ENCODE measurements around the gene ATE1. TPM values are rescaled to one million over a fixed set of nuclear protein-coding genes. Genes with fewer than 3 reads are reported as not detected.

Gene ATE1
- total and polyA plus RNA-seq, 5 donors = 15.1 to 55.8 (median 48.3) TPM

DNA sequence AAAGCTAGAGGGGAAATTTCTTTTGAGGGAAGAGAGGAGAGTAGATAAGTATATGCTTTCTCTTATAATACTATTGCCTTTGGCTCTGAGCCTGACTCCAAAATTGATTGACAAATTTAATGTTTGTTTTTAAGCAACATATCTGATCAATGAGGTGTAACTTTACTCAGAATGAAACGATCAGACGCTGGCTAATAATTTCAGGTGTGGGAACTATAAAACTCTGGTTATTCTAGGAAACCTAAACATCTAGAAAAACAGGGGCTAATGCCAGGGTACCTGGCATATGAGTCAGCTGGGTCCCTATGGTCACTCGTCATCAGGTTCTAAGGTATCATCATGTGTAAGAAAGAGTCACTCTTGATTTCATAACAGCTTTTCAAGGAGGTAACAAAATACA lies 139.7 kb downstream of the ATE1 start:
- H3K4me1 ChIP-seq (ENCODE audit: control insufficient read depth, insufficient read depth, low read length) = peaks cover 4% of the 10 kb centered on the region
- H3K27ac ChIP-seq (ENCODE audit: low read length) = no peak overlapping the region
- H3K4me3 ChIP-seq (ENCODE audit: low read length) = no peak overlapping the region
- intact Hi-C loops (cut with DNase I) = no loop called here
- H3K9me3 ChIP-seq (ENCODE audit: control insufficient read depth, low read length) = no peaks in the 10 kb centered on the region
- 84% methylated on average over 3 of the region's 3 CpGs for WGBS
- ATAC-seq (no peak), DNase-seq (no peak)
- H3K27me3 ChIP-seq (ENCODE audit: control insufficient read depth, insufficient read depth) = no peaks in the 10 kb centered on the region

DNA sequence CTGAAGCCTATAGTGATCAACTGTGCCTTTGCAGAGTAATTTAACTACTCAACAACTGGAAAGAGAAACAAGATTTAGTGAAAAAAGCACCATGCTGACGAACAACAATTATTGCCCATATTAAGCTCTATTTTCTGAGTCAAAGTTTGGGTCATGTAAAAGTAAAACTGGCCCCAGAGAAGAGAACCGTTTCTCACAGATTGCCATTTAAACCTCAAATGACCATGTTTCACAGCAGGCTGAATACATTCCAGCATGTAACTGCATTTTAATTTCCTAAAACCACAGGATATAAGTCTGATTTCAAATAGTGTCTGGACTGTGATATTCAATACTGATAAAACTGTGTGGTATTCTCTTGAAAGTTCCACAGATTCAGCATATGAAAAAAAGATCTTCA lies 140.7 kb downstream of the ATE1 start:
- no peaks in the 10 kb centered on the region for H3K9me3 ChIP-seq (ENCODE audit: control insufficient read depth, low read length)
- intact Hi-C loops (cut with DNase I) = no loop called here
- no peaks in the 10 kb centered on the region for H3K27me3 ChIP-seq (ENCODE audit: control insufficient read depth, insufficient read depth)
- no peak overlapping the region for H3K27ac ChIP-seq (ENCODE audit: low read length)
- 78% methylated on average over 2 of the region's 2 CpGs for WGBS
- peaks cover 1% of the 10 kb centered on the region for H3K4me1 ChIP-seq (ENCODE audit: control insufficient read depth, insufficient read depth, low read length)
- DNase-seq (no peak), ATAC-seq (no peak)
- no peak overlapping the region for H3K4me3 ChIP-seq (ENCODE audit: low read length)

- intact Hi-C loops (cut with DNase I) = no loop called here
- DNase-seq (no peak), ATAC-seq (no peak)
- Histone ChIP-seq H3K4me3 (ENCODE audit: low read length) (no peak overlapping the region), H3K27me3 (ENCODE audit: control insufficient read depth, insufficient read depth) (no peaks in the 10 kb centered on the region), H3K4me1 (ENCODE audit: control insufficient read depth, insufficient read depth, low read length) (peaks cover 2% of the 10 kb centered on the region), H3K27ac (ENCODE audit: low read length) (no peak overlapping the region), H3K9me3 (ENCODE audit: control insufficient read depth, low read length) (no peaks in the 10 kb centered on the region)
- 84% methylated on average over 6 of the region's 6 CpGs for WGBS
Observed at GRCh38 chr10:121783782-121784372, 144.0 kb downstream of the ATE1 start.

GRCh38 chr10:121781101-121781500 lies 146.7 kb downstream of the ATE1 start:
- Histone ChIP-seq H3K9me3 (ENCODE audit: control insufficient read depth, low read length) (no peaks in the 10 kb centered on the region), H3K4me3 (ENCODE audit: low read length) (no peak overlapping the region), H3K4me1 (ENCODE audit: control insufficient read depth, insufficient read depth, low read length) (peaks cover 2% of the 10 kb centered on the region), H3K27me3 (ENCODE audit: control insufficient read depth, insufficient read depth) (no peaks in the 10 kb centered on the region), H3K27ac (ENCODE audit: low read length) (no peak overlapping the region)
- ATAC-seq (no peak), DNase-seq (no peak)
- intact Hi-C loops (cut with DNase I) = no loop called here
- WGBS = 97% methylated on average over 4 of the region's 4 CpGs

GRCh38 chr10:121774813-121775212 lies 153.0 kb downstream of the ATE1 start:
- WGBS = 58% methylated on average over 2 of the region's 2 CpGs
- no peak for ATAC-seq
- Histone ChIP-seq H3K4me1 (ENCODE audit: control insufficient read depth, insufficient read depth, low read length) (peaks cover 1% of the 10 kb centered on the region), H3K4me3 (ENCODE audit: low read length) (no peak overlapping the region), H3K27ac (ENCODE audit: low read length) (no peak overlapping the region), H3K27me3 (ENCODE audit: control insufficient read depth, insufficient read depth) (no peaks in the 10 kb centered on the region), H3K9me3 (ENCODE audit: control insufficient read depth, low read length) (no peaks in the 10 kb centered on the region)
- no peak for DNase-seq
- intact Hi-C loops (cut with DNase I) = no loop called here

DNA sequence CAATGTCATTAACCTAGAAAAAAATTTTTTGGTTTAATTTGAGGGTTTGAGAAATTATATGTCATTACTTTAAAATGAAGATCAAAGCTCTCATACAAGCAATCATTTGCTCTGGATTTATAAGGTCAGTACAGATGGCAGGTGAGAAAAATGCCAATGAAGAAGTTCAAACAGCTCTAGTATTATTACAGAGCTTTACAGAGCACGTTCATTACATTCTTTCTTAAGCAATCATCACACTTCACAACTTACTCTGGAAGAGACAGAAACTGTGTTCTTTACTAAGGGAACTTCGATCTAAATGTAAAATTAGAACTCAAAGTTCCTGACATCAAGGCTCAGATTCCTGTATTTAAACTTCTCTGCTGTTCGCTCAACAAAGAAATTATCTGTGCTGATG lies 153.4 kb downstream of the ATE1 start:
- Histone ChIP-seq H3K4me3 (ENCODE audit: low read length) (no peak overlapping the region), H3K27ac (ENCODE audit: low read length) (no peak overlapping the region), H3K27me3 (ENCODE audit: control insufficient read depth, insufficient read depth) (no peaks in the 10 kb centered on the region), H3K9me3 (ENCODE audit: control insufficient read depth, low read length) (no peaks in the 10 kb centered on the region), H3K4me1 (ENCODE audit: control insufficient read depth, insufficient read depth, low read length) (peaks cover 1% of the 10 kb centered on the region)
- WGBS = 72% methylated on average over 3 of the region's 3 CpGs
- intact Hi-C loops (cut with DNase I) = no loop called here
- DNase-seq (no peak), ATAC-seq (no peak)

DNA sequence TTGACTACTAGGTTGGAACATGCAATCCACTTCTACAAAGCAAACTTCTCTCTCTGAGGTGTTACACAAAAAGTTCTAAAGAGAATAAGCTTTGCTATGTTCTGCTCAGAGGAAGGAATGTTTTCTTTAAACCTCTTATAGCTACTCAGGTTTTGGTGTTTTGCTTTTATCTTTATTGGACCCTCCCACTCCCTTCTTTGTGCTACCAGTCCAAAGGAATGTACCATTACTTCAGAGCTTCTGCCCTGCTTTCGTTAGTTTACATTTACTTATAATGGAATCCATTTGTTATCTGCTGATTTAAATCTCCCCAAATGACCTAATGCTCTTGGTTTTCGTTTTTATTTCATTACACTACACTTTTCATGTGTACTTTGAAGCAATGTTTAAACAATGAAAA lies 154.9 kb downstream of the ATE1 start:
- H3K27ac ChIP-seq (ENCODE audit: low read length) = no peak overlapping the region
- intact Hi-C loops (cut with DNase I) = no loop called here
- ATAC-seq (peak in 1 of 2 donors; percentile 11), DNase-seq (no peak)
- H3K4me1 ChIP-seq (ENCODE audit: control insufficient read depth, insufficient read depth, low read length) = peaks cover 1% of the 10 kb centered on the region
- WGBS = 64% methylated on average over 2 of the region's 2 CpGs
- H3K9me3 ChIP-seq (ENCODE audit: control insufficient read depth, low read length) = no peaks in the 10 kb centered on the region
- no peak overlapping the region for H3K4me3 ChIP-seq (ENCODE audit: low read length)
- H3K27me3 ChIP-seq (ENCODE audit: control insufficient read depth, insufficient read depth) = no peaks in the 10 kb centered on the region

- no peaks in the 10 kb centered on the region for H3K9me3 ChIP-seq (ENCODE audit: control insufficient read depth, low read length)
- no peaks in the 10 kb centered on the region for H3K27me3 ChIP-seq (ENCODE audit: control insufficient read depth, insufficient read depth)
- ATAC-seq = peak in 1 of 2 donors; percentile 80
- 54% methylated on average over 6 of the region's 6 CpGs for WGBS
- no peak for DNase-seq
- H3K4me1 ChIP-seq (ENCODE audit: control insufficient read depth, insufficient read depth, low read length) = peaks cover 1% of the 10 kb centered on the region
- H3K27ac ChIP-seq (ENCODE audit: low read length) = peak overlapping the region; percentile 4
- H3K4me3 ChIP-seq (ENCODE audit: low read length) = no peak overlapping the region
- intact Hi-C loops (cut with DNase I) = no loop called here
Observed at GRCh38 chr10:121772406-121772805, 155.4 kb downstream of the ATE1 start.

GRCh38 chr10:121771966-121772365 lies 155.9 kb downstream of the ATE1 start:
- no peak overlapping the region for H3K27ac ChIP-seq (ENCODE audit: low read length)
- intact Hi-C loops (cut with DNase I) = no loop called here

GRCh38 chr10:121766426-121766825 lies 161.4 kb downstream of the ATE1 start:
- intact Hi-C loops (cut with DNase I) = no loop called here
- DNase-seq = no peak
- no peak for ATAC-seq
- Histone ChIP-seq H3K27me3 (ENCODE audit: control insufficient read depth, insufficient read depth) (no peaks in the 10 kb centered on the region), H3K9me3 (ENCODE audit: control insufficient read depth, low read length) (no peaks in the 10 kb centered on the region), H3K4me3 (ENCODE audit: low read length) (no peak overlapping the region), H3K27ac (ENCODE audit: low read length) (no peak overlapping the region), H3K4me1 (ENCODE audit: control insufficient read depth, insufficient read depth, low read length) (no peaks in the 10 kb centered on the region)
- WGBS = 72% methylated on average over 4 of the region's 4 CpGs

More at GRCh38 chr10:121771966-121772365, 155.9 kb downstream of the ATE1 start:
- Histone ChIP-seq H3K4me1 (ENCODE audit: control insufficient read depth, insufficient read depth, low read length) (peaks cover 1% of the 10 kb centered on the region), H3K4me3 (ENCODE audit: low read length) (no peak overlapping the region), H3K9me3 (ENCODE audit: control insufficient read depth, low read length) (no peaks in the 10 kb centered on the region), H3K27me3 (ENCODE audit: control insufficient read depth, insufficient read depth) (no peaks in the 10 kb centered on the region)
- WGBS = 53% methylated on average over 5 of the region's 5 CpGs
- peak in 1 of 2 donors; percentile 31 for ATAC-seq
- no peak for DNase-seq

- DNase-seq (no peak), ATAC-seq (no peak)
- Histone ChIP-seq H3K27ac (ENCODE audit: low read length) (no peak overlapping the region), H3K27me3 (ENCODE audit: control insufficient read depth, insufficient read depth) (no peaks in the 10 kb centered on the region), H3K9me3 (ENCODE audit: control insufficient read depth, low read length) (no peaks in the 10 kb centered on the region), H3K4me1 (ENCODE audit: control insufficient read depth, insufficient read depth, low read length) (no peaks in the 10 kb centered on the region), H3K4me3 (ENCODE audit: low read length) (no peak overlapping the region)
- WGBS = 94% methylated on average over 4 of the region's 4 CpGs
- intact Hi-C loops (cut with DNase I) = no loop called here
Observed at GRCh38 chr10:121765204-121765603, 162.6 kb downstream of the ATE1 start.

All from right cardiac atrium (tissue), 5 donors.